HCT116 (cell line): ENCODE measurements around the gene NUMA1. TPM values are rescaled to one million over a fixed set of nuclear protein-coding genes. Genes with fewer than 3 reads are reported as not detected.

Source experiments
- ATAC-seq: fragments of 200-7000 bp; cut with Tn5 transposase; 2 replicates; pipeline ENCODE4 v1.9.1; 2020; ENCODE audit warnings: mild to moderate bottlenecking, moderate library complexity
- BruUV-seq: library from RNA; stranded (reverse); fragments of 400-500 nt; replicated peaks from 2 replicates; lab custom pipeline; 2021; lab: Mats Ljungman, UMichigan
- CTCF ChIA-PET: fragments of 300-600 bp; sonication (Branson Sonifier 250); formaldehyde crosslinking; loops from one replicate; lab custom pipeline; 2021; ENCODE audit warnings: antibody characterized with exemption; lab: Charles Lee
- POLR2A ChIA-PET: fragments of 300-600, 350-600 bp; sonication (Branson Sonifier 250); formaldehyde crosslinking; loops from one replicate; lab custom pipeline; 2021; ENCODE audit warnings: antibody characterized with exemption; lab: Charles Lee
- RAD21 ChIA-PET, 2 experiments: fragments of 300-600 bp; sonication (Branson Sonifier 250); formaldehyde crosslinking; loops; one replicate each; lab custom pipeline; 2023; ENCODE audit warnings: low total read pairs in 2 of 2; ENCODE audit not compliant: uncharacterized antibody in 2 of 2, unreplicated experiment in 2 of 2, low non-redundant PET in 1 of 2; lab: Charles Lee
- DNase-seq: peaks from one replicate; pipeline ENCODE4 v3.0.0-alpha.2; 2010; ENCODE audit warnings: low read depth, low spot score
- H2AFZ ChIP-seq: fragments of 200-600 bp; shearing (Covaris generic), sonication (generic); 2 replicates; pipeline ENCODE4 v1.6.1; 2017; ENCODE audit warnings: low read depth, mixed run types, mixed read lengths, antibody characterized with exemption, low read length; ENCODE audit not compliant: poor library complexity, severe bottlenecking
- H3K27ac ChIP-seq: 2 replicates; pipeline ENCODE4 v1.5.1; 2012; ENCODE audit warnings: low read depth, low read length
- H3K27me3 ChIP-seq: fragments of 200-600 bp; sonication (generic); 2 replicates; pipeline ENCODE4 v1.6.1; 2016; ENCODE audit warnings: mixed run types, low read length, mixed read lengths; ENCODE audit not compliant: insufficient read depth
- H3K36me3 ChIP-seq, 2 experiments: fragments of 200-500 bp in 1 of 2; fragments of 200-600 bp in 1 of 2; sonication (Bioruptor generic) in 1 of 2; sonication (generic) in 1 of 2; 2 replicates each; pipeline versions ENCODE4 v1.5.1 to v1.6.1; 2014 to 2016; ENCODE audit warnings: low read length in 2 of 2, inconsistent platforms in 1 of 2, mixed read lengths in 1 of 2, mixed run types in 1 of 2; ENCODE audit not compliant: insufficient read depth in 2 of 2, control insufficient read depth in 1 of 2
- H3K4me1 ChIP-seq, 2 experiments: fragments of 200-600 bp in 1 of 2; sonication (generic) in 1 of 2; 2 replicates each; pipeline versions ENCODE4 v1.5.1 to v1.6.1; 2012 to 2017; ENCODE audit warnings: low read length in 2 of 2, inconsistent platforms in 1 of 2, mild to moderate bottlenecking in 1 of 2, mixed read lengths in 1 of 2, mixed run types in 1 of 2, moderate library complexity in 1 of 2; ENCODE audit not compliant: insufficient read depth in 2 of 2, control insufficient read depth in 1 of 2
- H3K4me2 ChIP-seq: fragments of 200-600 bp; sonication (generic); 2 replicates; pipeline ENCODE4 v1.6.1; 2017; ENCODE audit warnings: mixed run types, low read length, mixed read lengths
- H3K4me3 ChIP-seq, 2 experiments: fragments of 200-600 bp in 1 of 2; sonication (generic) in 1 of 2; replicated peaks in 1 of 2; 2 replicates each; pipeline ENCODE4 v1.5.1; 2011 to 2016; ENCODE audit warnings: low read length in 2 of 2, control low read depth in 1 of 2, low read depth in 1 of 2, mild to moderate bottlenecking in 1 of 2, mixed read lengths in 1 of 2, mixed run types in 1 of 2
- H3K79me2 ChIP-seq: fragments of 200-600 bp; sonication (generic); 2 replicates; pipeline ENCODE4 v1.6.1; 2017; ENCODE audit warnings: mild to moderate bottlenecking, mixed run types, low read length, moderate library complexity, mixed read lengths; ENCODE audit not compliant: insufficient read depth
- H3K9ac ChIP-seq: fragments of 200-600 bp; sonication (generic); 2 replicates; pipeline ENCODE4 v1.6.1; 2016; ENCODE audit warnings: low read length, mixed read lengths
- H3K9me2 ChIP-seq: fragments of 200-600 bp; sonication (generic), shearing (Covaris generic); 2 replicates; pipeline ENCODE4 v1.6.1; 2017; ENCODE audit warnings: mixed run types, mild to moderate bottlenecking, moderate library complexity; ENCODE audit not compliant: insufficient read depth
- H3K9me3 ChIP-seq, 2 experiments: fragments of 200-500 bp in 1 of 2; fragments of 200-600 bp in 1 of 2; sonication (Bioruptor generic) in 1 of 2; sonication (generic) in 1 of 2; 2 replicates each; pipeline ENCODE4 v1.6.1; 2014 to 2017; ENCODE audit warnings: low read length in 2 of 2, mixed read lengths in 2 of 2, inconsistent platforms in 1 of 2, low read depth in 1 of 2, mild to moderate bottlenecking in 1 of 2, mixed run types in 1 of 2, moderate library complexity in 1 of 2; ENCODE audit not compliant: control insufficient read depth in 1 of 2, insufficient read depth in 1 of 2
- H4K20me1 ChIP-seq: fragments of 200-600 bp; sonication (generic), shearing (Covaris generic); 2 replicates; pipeline ENCODE4 v1.6.1; 2017; ENCODE audit warnings: mixed run types, mild to moderate bottlenecking, moderate library complexity; ENCODE audit not compliant: insufficient read depth
- EGR1 ChIP-seq: IDR thresholded peaks from 2 replicates; pipeline ENCODE4 v1.6.1; 2012; ENCODE audit warnings: low read depth
- FOSL1 ChIP-seq: IDR thresholded peaks from 2 replicates; pipeline ENCODE4 v1.6.1; 2012; ENCODE audit warnings: low read depth
- SP1 ChIP-seq: IDR thresholded peaks from 2 replicates; pipeline ENCODE4 v1.6.1; 2012; ENCODE audit warnings: low read depth
- SRF ChIP-seq: IDR thresholded peaks from 2 replicates; pipeline ENCODE4 v1.6.1; 2012; ENCODE audit warnings: low read depth
- TCF7L2 ChIP-seq: IDR thresholded peaks from 2 replicates; pipeline ENCODE4 v1.7.0; 2011; ENCODE audit warnings: borderline replicate concordance, inconsistent platforms; ENCODE audit not compliant: insufficient read depth, insufficient read length; ENCODE audit errors: extremely low read depth
- ZNF274 ChIP-seq: fragments of 200-500 bp; sonication (Bioruptor generic); IDR thresholded peaks from 2 replicates; pipeline ENCODE4 v1.6.1; 2014; ENCODE audit warnings: mild to moderate bottlenecking, low read depth, low read length, inconsistent platforms
- intact Hi-C: fragments of 100-400 bp; cut with micrococcal nuclease; formaldehyde crosslinking; loops from 2 replicates; pipeline ENCODE4 v1.10.0; 2022
- microRNA-seq: library from miRNA; unstranded; fragments of <30 nt; microRNA quantifications from one replicate; pipeline ENCODE4, GENCODE V29; 2016; ENCODE audit warnings: borderline number of aligned reads
- total RNA-seq: library from RNA; stranded (reverse); gene quantifications from one replicate; pipeline ENCODE4 v1.2.1, GENCODE V29; 2021; ENCODE audit not compliant: unreplicated experiment

NUMA1 gene
- total RNA-seq, 1 experiment from 2014 or later: 133 TPM

- H3K9me2 ChIP-seq: no peaks in the 10 kb centered on the region
- no peak overlapping the region for H3K9ac ChIP-seq
- DNase-seq (no peak), ATAC-seq (no peak)
- H3K27ac ChIP-seq: no peak overlapping the region; the same call in 1 of the 2 replicates
- no peak overlapping the region for H2AFZ ChIP-seq
- no peak overlapping the region for H3K4me2 ChIP-seq
- no peak overlapping the region for H3K4me3 ChIP-seq
- ChIA-PET POLR2A (no interaction called here), CTCF (no interaction called here), RAD21 (no interaction called here)
- peaks cover 0 to 8% of the 10 kb centered on the region in 2 experiments; a peak in 2 of 4 replicates for H3K36me3 ChIP-seq
- no peaks in the 10 kb centered on the region for H3K27me3 ChIP-seq
- intact Hi-C loops: no loop called here
- no peaks in the 10 kb centered on the region; the same call in none of the 2 replicates for H4K20me1 ChIP-seq
- no peaks in the 10 kb centered on the region for H3K9me3 ChIP-seq
- H3K4me1 ChIP-seq: peaks cover 0 to 6% of the 10 kb centered on the region in 2 experiments; a peak in 1 of 4 replicates
- no TSS peak for BruUV-seq
- H3K79me2 ChIP-seq: peaks cover 6% of the 10 kb centered on the region; the same call in 1 of the 2 replicates
- TF ChIP-seq FOSL1 (no peak), SP1 (no peak)
Measured at GRCh38 chr11:71962428-71963038, 117.8 kb downstream of the NUMA1 start.

GRCh38 chr11:71955898-71956456 lies 124.4 kb downstream of the NUMA1 start:
- intact Hi-C loops: no loop called here
- no TSS peak for BruUV-seq
- no peaks in the 10 kb centered on the region for H3K27me3 ChIP-seq

More at GRCh38 chr11:71955898-71956456, 124.4 kb downstream of the NUMA1 start:
- Histone ChIP-seq H3K27ac (no peak overlapping the region), H2AFZ (no peak overlapping the region), H3K9me3 (no peaks in the 10 kb centered on the region), H3K4me3 (no peak overlapping the region), H3K9ac (no peak overlapping the region), H3K79me2 (peaks cover 57% of the 10 kb centered on the region), H3K36me3 (peaks cover 0 to 6% of the 10 kb centered on the region in 2 experiments; a peak in 1 of 4 replicates), H4K20me1 (no peaks in the 10 kb centered on the region; the same call in 1 of the 2 replicates), H3K9me2 (no peaks in the 10 kb centered on the region), H3K4me2 (no peak overlapping the region)
- ChIA-PET CTCF (no interaction called here), POLR2A (no interaction called here), RAD21 (no interaction called here)
- ATAC-seq: no peak
- no peak for TF ChIP-seq EGR1
- no peak for TF ChIP-seq SRF
- no peak for TF ChIP-seq TCF7L2
- no peak for TF ChIP-seq ZNF274
- TF ChIP-seq, all 23 proteins: peak for 0
- no peaks in the 10 kb centered on the region for H3K4me1 ChIP-seq
- no peak for DNase-seq

Small RNA genes within 50 kb of the gene (microRNA-seq; reads per million reads assigned to microRNA genes)
- 2.8 reads per million for gene MIR3165

Other genes with a start within 250 kb of the NUMA1 start
- not detected for gene DEFB108B, start 247.3 kb downstream of the NUMA1 start, total RNA-seq
- gene DEFB131B, start 202.1 kb downstream of the NUMA1 start, total RNA-seq: not detected
- 7.5 TPM for gene XNDC1N, start 151.9 kb downstream of the NUMA1 start, total RNA-seq
- gene RNF121, start 151.5 kb downstream of the NUMA1 start, total RNA-seq: 24.5 TPM
- 9.8 TPM for gene IL18BP, start 81.6 kb downstream of the NUMA1 start, total RNA-seq
- gene LRRC51, start 308 bp upstream of the NUMA1 start, total RNA-seq: 10.8 TPM
- 63.9 TPM for gene LAMTOR1, start 22.8 kb upstream of the NUMA1 start, total RNA-seq
- gene TOMT, start 25.4 kb upstream of the NUMA1 start, total RNA-seq: not detected
- gene ANAPC15, start 32.2 kb upstream of the NUMA1 start, total RNA-seq: 65.6 TPM
- not detected for gene FOLR3, start 55.2 kb upstream of the NUMA1 start, total RNA-seq
- gene FOLR1, start 111.6 kb upstream of the NUMA1 start, total RNA-seq: 4.8 TPM
- gene FOLR2, start 136.3 kb upstream of the NUMA1 start, total RNA-seq: not detected
- gene INPPL1, start 144.2 kb upstream of the NUMA1 start, total RNA-seq: 132 TPM
- gene PHOX2A, start 163.6 kb upstream of the NUMA1 start, total RNA-seq: not detected